DND-41 (cell line): ENCODE data around the gene RALGAPA2.

ENCODE experiments used
- ATAC-seq: fragments of 200-7000 bp; cut with Tn5 transposase; 3 replicates; pipeline ENCODE4 v1.9.1; 2021; ENCODE audit warnings: low read depth; ENCODE audit not compliant: insufficient read depth
- DNase-seq: peaks from one replicate; pipeline ENCODE4 v3.0.0-alpha.2; 2020
- H2AFZ ChIP-seq: 2 replicates; pipeline ENCODE4 v1.6.0; 2012; ENCODE audit warnings: low read depth, low read length
- H3K27ac ChIP-seq: 2 replicates; pipeline ENCODE4 v1.5.1; 2012; ENCODE audit warnings: low read length, inconsistent platforms
- H3K27me3 ChIP-seq: fragments of 200-600 bp; sonication (generic); 2 replicates; pipeline ENCODE4 v1.6.0; 2012; ENCODE audit warnings: low read length, mild to moderate bottlenecking, inconsistent platforms; ENCODE audit not compliant: insufficient read depth, poor library complexity
- H3K36me3 ChIP-seq: 2 replicates; pipeline ENCODE4 v1.5.1; 2012; ENCODE audit warnings: low read length, inconsistent platforms; ENCODE audit not compliant: insufficient read depth
- H3K4me1 ChIP-seq: 2 replicates; pipeline ENCODE4 v1.5.1; 2012; ENCODE audit warnings: mild to moderate bottlenecking, low read length; ENCODE audit not compliant: insufficient read depth
- H3K4me2 ChIP-seq: 2 replicates; pipeline ENCODE4 v1.6.0; 2012; ENCODE audit warnings: mild to moderate bottlenecking, moderate library complexity, low read length, inconsistent platforms; ENCODE audit not compliant: insufficient read depth
- H3K4me3 ChIP-seq, 2 experiments: fragments of 200-600 bp in 1 of 2; shearing (Covaris generic) in 1 of 2; 2 replicates each; pipeline ENCODE4 v1.5.1; 2012 to 2016; ENCODE audit warnings: inconsistent platforms in 2 of 2, low read length in 2 of 2, mild to moderate bottlenecking in 2 of 2, low read depth in 1 of 2, moderate library complexity in 1 of 2
- H3K79me2 ChIP-seq: 2 replicates; pipeline ENCODE4 v1.6.0; 2012; ENCODE audit warnings: low read length, inconsistent platforms; ENCODE audit not compliant: insufficient read depth
- H3K9ac ChIP-seq: 2 replicates; pipeline ENCODE4 v1.6.0; 2012; ENCODE audit warnings: low read depth, mild to moderate bottlenecking, inconsistent platforms, low read length, moderate library complexity
- H3K9me3 ChIP-seq: 2 replicates; pipeline ENCODE4 v1.5.1; 2012; ENCODE audit warnings: low read length, moderate library complexity, mild to moderate bottlenecking, inconsistent platforms; ENCODE audit not compliant: insufficient read depth, severe bottlenecking
- H4K20me1 ChIP-seq: 2 replicates; pipeline ENCODE4 v1.6.0; 2012; ENCODE audit warnings: low read length; ENCODE audit not compliant: insufficient read depth
- CTCF ChIP-seq: IDR thresholded peaks from 2 replicates; pipeline ENCODE4 v1.5.1; 2012; ENCODE audit warnings: borderline replicate concordance, low read length, moderate library complexity, mild to moderate bottlenecking; ENCODE audit not compliant: poor library complexity, severe bottlenecking; ENCODE audit errors: extremely low read depth
- EZH2 ChIP-seq: IDR thresholded peaks from 3 replicates; pipeline ENCODE4 v1.6.1; 2012; ENCODE audit warnings: borderline replicate concordance, low read depth, mild to moderate bottlenecking, moderate library complexity, low read length, inconsistent platforms; ENCODE audit not compliant: severe bottlenecking

Gene RALGAPA2

GRCh38 chr20:20535051-20535450 lies 177.4 kb downstream of the RALGAPA2 start:
- no peak overlapping the region for H3K4me2 ChIP-seq
- H4K20me1 ChIP-seq: no peaks in the 10 kb centered on the region
- no peak overlapping the region for H3K27ac ChIP-seq
- no peak overlapping the region for H3K4me3 ChIP-seq
- TF ChIP-seq CTCF: no peak
- no peak for TF ChIP-seq EZH2
- H3K9me3 ChIP-seq: no peaks in the 10 kb centered on the region
- peaks cover 11% of the 10 kb centered on the region for H3K36me3 ChIP-seq
- no peak overlapping the region for H3K9ac ChIP-seq
- H3K27me3 ChIP-seq: no peaks in the 10 kb centered on the region
- no peak overlapping the region for H2AFZ ChIP-seq
- no peaks in the 10 kb centered on the region for H3K79me2 ChIP-seq
- H3K4me1 ChIP-seq: no peaks in the 10 kb centered on the region
- DNase-seq (no peak), ATAC-seq (no peak)

- Histone ChIP-seq H4K20me1 (no peaks in the 10 kb centered on the region), H3K36me3 (peaks cover 12% of the 10 kb centered on the region), H3K27ac (no peak overlapping the region), H3K79me2 (no peaks in the 10 kb centered on the region), H3K9ac (no peak overlapping the region), H3K9me3 (no peaks in the 10 kb centered on the region), H3K4me3 (no peak overlapping the region), H3K27me3 (no peaks in the 10 kb centered on the region), H3K4me2 (no peak overlapping the region), H2AFZ (no peak overlapping the region), H3K4me1 (no peaks in the 10 kb centered on the region)
- no peak for TF ChIP-seq EZH2
- TF ChIP-seq CTCF: no peak
- DNase-seq (no peak), ATAC-seq (no peak)
Observed at GRCh38 chr20:20531283-20531682, 181.2 kb downstream of the RALGAPA2 start.

GRCh38 chr20:20530428-20531151 lies 181.9 kb downstream of the RALGAPA2 start:
- Histone ChIP-seq H3K9me3 (no peaks in the 10 kb centered on the region), H3K4me1 (no peaks in the 10 kb centered on the region), H3K9ac (no peak overlapping the region), H2AFZ (no peak overlapping the region), H4K20me1 (no peaks in the 10 kb centered on the region), H3K4me2 (no peak overlapping the region), H3K79me2 (no peaks in the 10 kb centered on the region), H3K4me3 (no peak overlapping the region), H3K27ac (no peak overlapping the region), H3K36me3 (peaks cover 12% of the 10 kb centered on the region), H3K27me3 (no peaks in the 10 kb centered on the region)
- ATAC-seq (no peak), DNase-seq (no peak)
- no peak for TF ChIP-seq EZH2
- no peak for TF ChIP-seq CTCF

- no peak overlapping the region for H3K27ac ChIP-seq
- no peaks in the 10 kb centered on the region for H3K9me3 ChIP-seq
- DNase-seq (no peak), ATAC-seq (no peak)
- peaks cover 12% of the 10 kb centered on the region for H3K36me3 ChIP-seq
- H3K9ac ChIP-seq: no peak overlapping the region
- TF ChIP-seq EZH2: no peak
- TF ChIP-seq CTCF: no peak
- H3K27me3 ChIP-seq: no peaks in the 10 kb centered on the region
- H3K4me2 ChIP-seq: no peak overlapping the region
- H3K4me1 ChIP-seq: no peaks in the 10 kb centered on the region
- H2AFZ ChIP-seq: no peak overlapping the region
- H4K20me1 ChIP-seq: no peaks in the 10 kb centered on the region
- no peaks in the 10 kb centered on the region for H3K79me2 ChIP-seq
- H3K4me3 ChIP-seq: no peak overlapping the region
Observed at GRCh38 chr20:20529597-20529996, 182.8 kb downstream of the RALGAPA2 start.
